ENCODE results near the gene GPS1.

Gene GPS1

DNA sequence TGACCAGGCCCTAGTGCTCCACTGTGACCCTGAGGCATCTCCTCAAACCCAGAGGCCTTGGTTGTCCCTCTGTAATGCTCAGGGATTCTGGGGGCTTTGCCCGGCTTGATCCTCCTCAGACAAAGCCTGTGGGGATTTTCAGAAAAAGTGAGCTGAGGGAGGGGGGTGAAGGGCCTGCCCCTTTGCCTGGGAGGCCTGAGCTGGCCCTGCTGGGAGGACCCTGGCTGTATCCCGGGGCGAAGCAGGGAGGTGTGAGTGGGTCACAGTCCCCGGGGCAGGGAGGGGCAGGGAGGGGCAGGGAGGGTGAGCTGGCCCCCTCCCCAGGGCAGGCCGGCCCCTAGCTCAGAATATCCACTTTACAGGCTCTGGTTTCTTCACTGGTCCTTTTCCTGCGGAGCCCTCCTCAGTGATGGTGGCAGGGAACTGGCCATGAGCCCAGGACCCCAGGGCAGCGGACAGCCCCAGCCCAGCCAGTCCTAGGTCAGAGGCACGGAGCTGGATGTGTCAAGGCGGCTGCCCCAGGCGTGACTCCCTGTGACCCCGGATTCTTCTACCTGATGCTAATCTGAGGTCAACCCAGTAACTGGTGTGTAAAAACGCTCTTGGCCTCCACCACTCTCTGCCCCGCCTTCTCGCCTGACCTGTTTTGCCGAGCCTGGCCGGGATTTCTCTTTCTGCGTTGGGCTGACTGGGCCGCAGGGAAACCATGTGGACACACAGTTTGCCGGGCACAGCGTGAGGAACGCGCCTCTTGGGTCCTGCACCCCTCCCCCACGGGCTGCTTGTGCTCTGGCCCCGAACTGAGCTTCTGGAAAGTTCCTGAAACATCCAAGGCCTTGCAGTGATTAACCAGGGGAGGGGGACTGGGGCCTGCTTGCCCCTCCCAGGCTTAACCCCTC, 52.1 kb downstream of the GPS1 start:
- no peak for DNase-seq (ENCODE audit: low read depth)

DNA sequence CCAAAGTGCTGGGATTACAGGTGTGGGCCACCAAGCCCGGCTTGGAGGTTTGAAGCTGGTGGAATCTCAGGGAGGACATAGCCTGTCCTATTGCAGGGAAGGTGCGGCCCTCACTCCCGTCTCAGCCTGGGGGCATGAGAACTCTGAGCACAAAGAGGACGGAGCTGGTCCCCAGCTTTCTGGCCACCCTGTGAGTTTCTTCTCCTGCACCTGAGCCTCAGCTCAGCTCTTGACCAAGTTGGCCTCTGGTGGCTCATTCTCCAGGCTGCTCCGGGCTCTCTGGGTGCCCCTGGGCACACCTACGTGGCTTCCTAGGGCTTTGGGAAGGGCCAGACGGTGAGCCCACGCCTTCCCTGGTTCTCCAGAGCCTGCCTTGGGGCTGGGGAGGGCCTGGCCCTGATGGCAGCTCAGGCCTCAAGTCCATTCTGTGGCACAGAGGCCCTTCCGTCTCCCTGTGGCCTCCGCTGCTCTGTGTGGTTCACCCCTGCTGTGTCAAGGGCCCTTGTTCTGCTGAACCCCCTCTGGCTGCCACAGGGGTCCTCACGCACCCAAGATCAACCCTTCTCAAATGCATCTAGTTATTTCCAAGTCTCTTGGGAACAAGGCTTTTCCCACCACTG, 53.2 kb downstream of the GPS1 start:
- DNase-seq (ENCODE audit: low read depth): no peak

- DNase-seq (ENCODE audit: low read depth): no peak
Measured at GRCh38 chr17:82105417-82105881, 53.8 kb downstream of the GPS1 start.

GRCh38 chr17:82105882-82106687, 54.4 kb downstream of the GPS1 start:
- DNase-seq (ENCODE audit: low read depth): no peak

- no peak for DNase-seq (ENCODE audit: low read depth)
Measured at GRCh38 chr17:82106688-82107305, 55.1 kb downstream of the GPS1 start.

Measured in HS-27A (cell line).